Ovary (tissue), 3 donors: ENCODE data around the gene LMF1.

Experiments
- CTCF ChIP-seq, 3 donors: fragments of 450-650 bp in 2 of 3; fragments of 200-600 bp in 1 of 3; IDR thresholded peaks; one replicate each; pipeline versions ENCODE4 v1.5.1 to v1.8.0; 2016 to 2022; ENCODE audit warnings: antibody characterized with exemption in 3 of 3, mild to moderate bottlenecking in 1 of 3
- EP300 ChIP-seq: sonication (generic); formaldehyde crosslinking; IDR thresholded peaks from one replicate; pipeline ENCODE4 v1.6.1; 2017; ENCODE audit warnings: antibody characterized with exemption
- POLR2A ChIP-seq: fragments of 450-650 bp; IDR thresholded peaks from one replicate; pipeline ENCODE4 v1.6.1; 2017; ENCODE audit warnings: antibody characterized with exemption, mild to moderate bottlenecking, moderate library complexity
- donor health status: DM: no; HTN: no; CAD: no.

DNA sequence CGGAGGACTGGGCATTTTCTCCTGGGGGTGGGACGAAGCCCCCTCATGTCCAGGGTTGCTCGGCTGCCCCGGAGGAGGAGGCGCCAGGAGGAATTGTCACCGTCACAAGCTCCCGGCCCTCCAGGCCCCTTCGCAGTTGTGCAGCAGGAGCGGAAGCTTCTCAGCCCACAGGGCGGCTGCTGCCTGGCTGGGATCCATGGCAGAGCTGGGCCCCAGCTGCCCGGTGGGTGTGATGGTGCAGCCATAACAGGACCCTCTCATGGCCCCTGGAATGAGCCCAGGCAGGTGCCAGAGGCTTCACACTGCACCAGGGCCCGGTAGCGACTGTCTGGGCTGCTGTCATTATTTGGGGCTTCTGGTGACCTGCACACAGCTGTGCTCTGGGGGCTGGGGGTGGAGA is 115.3 kb downstream of the LMF1 start:
- no peak for TF ChIP-seq EP300
- no peak for TF ChIP-seq CTCF (IDR thresholded peaks at IDR 0.05)
- no peak for TF ChIP-seq POLR2A
